Liver (tissue), 9 donors: ENCODE data around the gene SH3PXD2A. TPM values are rescaled to one million over a fixed set of nuclear protein-coding genes. Genes with fewer than 3 reads are reported as not detected.

Experiments used
- DNase-seq: peaks from one replicate; pipeline ENCODE4 v3.0.0-alpha.2; 2017; ENCODE audit warnings: low spot score
- H3K27ac ChIP-seq, 2 donors: one replicate each; pipeline ENCODE4 v1.7.0; 2013; ENCODE audit warnings: inconsistent platforms in 2 of 2, low read length in 2 of 2, control low read depth in 1 of 2, low read depth in 1 of 2, mild to moderate bottlenecking in 1 of 2
- H3K27me3 ChIP-seq, 4 donors: one replicate each; pipeline versions ENCODE4 v1.6.1 to v1.7.0; 2013; ENCODE audit warnings: low read length in 3 of 4, inconsistent platforms in 1 of 4, mild to moderate bottlenecking in 1 of 4, moderate library complexity in 1 of 4; ENCODE audit not compliant: control insufficient read depth in 4 of 4, insufficient read depth in 4 of 4
- H3K36me3 ChIP-seq, 4 donors: one replicate each; pipeline versions ENCODE4 v1.6.1 to v1.7.0; 2013; ENCODE audit warnings: low read length in 3 of 4, mild to moderate bottlenecking in 3 of 4, low read depth in 1 of 4, moderate library complexity in 1 of 4; ENCODE audit not compliant: control insufficient read depth in 4 of 4, insufficient read depth in 3 of 4
- H3K4me1 ChIP-seq, 4 donors: one replicate each; pipeline versions ENCODE4 v1.6.1 to v1.7.0; 2013; ENCODE audit warnings: low read length in 3 of 4, mild to moderate bottlenecking in 3 of 4, moderate library complexity in 1 of 4; ENCODE audit not compliant: control insufficient read depth in 4 of 4, insufficient read depth in 4 of 4
- H3K4me3 ChIP-seq, 3 donors: one replicate each; pipeline versions ENCODE4 v1.6.1 to v1.7.0; 2013; ENCODE audit warnings: low read length in 3 of 3, control low read depth in 1 of 3, low read depth in 1 of 3, mild to moderate bottlenecking in 1 of 3
- H3K9ac ChIP-seq, 2 donors: one replicate each; pipeline ENCODE4 v1.7.0; 2013; ENCODE audit warnings: low read length in 2 of 2, mild to moderate bottlenecking in 2 of 2, moderate library complexity in 2 of 2, control low read depth in 1 of 2, low read depth in 1 of 2
- H3K9me3 ChIP-seq, 4 donors: one replicate each; pipeline versions ENCODE4 v1.6.1 to v1.7.0; 2013; ENCODE audit warnings: low read length in 3 of 4; ENCODE audit not compliant: control insufficient read depth in 4 of 4
- ATF3 ChIP-seq: IDR thresholded peaks from 2 replicates; pipeline ENCODE4 v1.6.1; 2016; ENCODE audit warnings: antibody characterized with exemption
- CTCF ChIP-seq: fragments of 150-350 bp; IDR thresholded peaks from 2 replicates; pipeline ENCODE4 v1.5.1; 2017; ENCODE audit warnings: improper control_type of control experiment, low read depth, low read length; ENCODE audit not compliant: missing input control
- EGR1 ChIP-seq, 2 donors: IDR thresholded peaks; 2 replicates each; pipeline ENCODE4 v1.6.1; 2016 to 2018; ENCODE audit warnings: antibody characterized with exemption in 2 of 2, low read depth in 2 of 2
- FOXA1 ChIP-seq: IDR thresholded peaks from 2 replicates; pipeline ENCODE4 v1.6.1; 2016; ENCODE audit warnings: antibody characterized with exemption
- FOXA2 ChIP-seq: IDR thresholded peaks from 2 replicates; pipeline ENCODE4 v1.6.1; 2016; ENCODE audit warnings: antibody characterized with exemption
- GABPA ChIP-seq, 2 donors: IDR thresholded peaks in 1 of 2; conservative IDR thresholded peaks in 1 of 2; 2 replicates each; pipeline ENCODE4 v1.6.1; 2016; ENCODE audit warnings: antibody characterized with exemption in 2 of 2, mild to moderate bottlenecking in 1 of 2, moderate library complexity in 1 of 2
- HNF4A ChIP-seq, 2 donors: conservative IDR thresholded peaks; 2 replicates each; pipeline ENCODE4 v1.6.1; 2016; ENCODE audit warnings: antibody characterized with exemption in 2 of 2, mild to moderate bottlenecking in 2 of 2
- HNF4G ChIP-seq: IDR thresholded peaks from 2 replicates; pipeline ENCODE4 v1.6.1; 2016; ENCODE audit warnings: antibody characterized with exemption
- JUND ChIP-seq, 2 donors: IDR thresholded peaks; 2 replicates each; pipeline ENCODE4 v1.6.1; 2016; ENCODE audit warnings: antibody characterized with exemption in 2 of 2
- MAX ChIP-seq: IDR thresholded peaks from 2 replicates; pipeline ENCODE4 v1.6.1; 2016; ENCODE audit warnings: antibody characterized with exemption
- NR2F2 ChIP-seq: IDR thresholded peaks from 2 replicates; pipeline ENCODE4 v1.6.1; 2016; ENCODE audit warnings: antibody characterized with exemption
- RAD21 ChIP-seq, 2 donors: IDR thresholded peaks; 2 replicates each; pipeline ENCODE4 v1.6.1; 2016; ENCODE audit warnings: antibody characterized with exemption in 2 of 2, mild to moderate bottlenecking in 2 of 2
- REST ChIP-seq: IDR thresholded peaks from 2 replicates; pipeline ENCODE4 v1.6.1; 2016; ENCODE audit warnings: antibody characterized with exemption, mild to moderate bottlenecking
- RXRA ChIP-seq, 2 donors: IDR thresholded peaks; 2 replicates each; pipeline ENCODE4 v1.6.1; 2017 to 2018; ENCODE audit warnings: antibody characterized with exemption in 2 of 2, mild to moderate bottlenecking in 1 of 2
- SP1 ChIP-seq: IDR thresholded peaks from 2 replicates; pipeline ENCODE4 v1.6.1; 2018; ENCODE audit warnings: antibody characterized with exemption, mild to moderate bottlenecking
- TAF1 ChIP-seq: conservative IDR thresholded peaks from 2 replicates; pipeline ENCODE4 v1.6.1; 2016; ENCODE audit warnings: antibody characterized with exemption, mild to moderate bottlenecking
- YY1 ChIP-seq: IDR thresholded peaks from 2 replicates; pipeline ENCODE4 v1.6.1; 2016; ENCODE audit warnings: antibody characterized with exemption, mild to moderate bottlenecking
- ZBTB33 ChIP-seq: IDR thresholded peaks from 2 replicates; pipeline ENCODE4 v1.6.1; 2016; ENCODE audit warnings: antibody characterized with exemption
- WGBS: extraction: QIAGEN DNeasy Blood & Tissue Kit; methylation state at CpG from one replicate; pipeline ENCODE4 v1.1.7; 2013; 5-methylcytosine and 5-hydroxymethylcytosine counted together
- polyA plus RNA-seq, 2 donors: library from polyadenylated mRNA; stranded (reverse) in 1 of 2; unstranded in 1 of 2; fragments of 200-250 nt in 1 of 2; fragments of >200 nt in 1 of 2; fragmentation: Nextera tagmentation in 1 of 2; extraction: Ambion mirVana in 1 of 2; gene quantifications; one replicate each; pipeline versions ENCODE4 v1.2.1 to v1.2.3, GENCODE V29; 2013 to 2015
- total RNA-seq, 2 donors: library from RNA; depleted of rRNA; stranded (reverse); fragments of >200 nt; gene quantifications; one replicate each; pipeline ENCODE4 v1.2.3, GENCODE V29; 2014
- donor health status: healthy.
- donor health status: healthy.
- donor health status: healthy.
- donor health status: healthy.
- donor health status: healthy.

Gene SH3PXD2A
- total and polyA plus RNA-seq, 4 donors = 0.82 to 5.5 (median 3.9) TPM

- peaks cover 2 to 20% (median 11%) of the 10 kb centered on the region in 4 donors for H3K4me1 ChIP-seq
- H3K9ac ChIP-seq = no peak overlapping the region
- no peaks in the 10 kb centered on the region for H3K9me3 ChIP-seq
- H3K27ac ChIP-seq = no peak overlapping the region
- no peaks in the 10 kb centered on the region for H3K27me3 ChIP-seq
- TF ChIP-seq FOXA2 (no peak), SP1 (no peak), TAF1 (no peak), RAD21 (IDR thresholded peaks at IDR 0.05) (no peak), HNF4G (no peak), EGR1 (IDR thresholded peaks at IDR 0.05; ENCODE audit: low read depth in 2 of 2) (no peak), JUND (IDR thresholded peaks at IDR 0.05) (no peak), FOXA1 (no peak), NR2F2 (no peak), GABPA (IDR thresholded peaks at IDR 0.05 in 1 of 2, conservative IDR thresholded peaks at IDR 0.05 in 1 of 2) (no peak), MAX (no peak), ATF3 (no peak), RXRA (IDR thresholded peaks at IDR 0.05) (no peak), REST (no peak), YY1 (no peak), HNF4A (conservative IDR thresholded peaks at IDR 0.05) (no peak), CTCF (no peak), ZBTB33 (no peak)
- no peak overlapping the region for H3K4me3 ChIP-seq
- 92% methylated on average over 7 of the region's 7 CpGs for WGBS
- no peak for DNase-seq
- H3K36me3 ChIP-seq = no peaks in the 10 kb centered on the region
Measured at GRCh38 chr10:103573205-103573487, 282.2 kb downstream of the SH3PXD2A start.
